Adipocyte (in vitro differentiated cells): Measurements from ENCODE around the gene CNTN3.
A peak's percentile ranks its signal among the peaks of the same experiment; 100 is the strongest.

ENCODE experiments used
- DNase-seq: peaks from one replicate; pipeline ENCODE4 v3.0.0-alpha.2; 2015; ENCODE audit warnings: low read depth
- H3K27me3 ChIP-seq: replicated peaks from 2 replicates; pipeline ENCODE4 v1.7.0; 2013; ENCODE audit warnings: mild to moderate bottlenecking, low read length, moderate library complexity; ENCODE audit not compliant: control insufficient read depth, insufficient read depth
- H3K36me3 ChIP-seq: 2 replicates; pipeline ENCODE4 v1.7.0; 2013; ENCODE audit warnings: low read length, mild to moderate bottlenecking, moderate library complexity; ENCODE audit not compliant: control insufficient read depth, insufficient read depth, severe bottlenecking
- H3K4me1 ChIP-seq: 2 replicates; pipeline ENCODE4 v1.7.0; 2013; ENCODE audit warnings: mild to moderate bottlenecking, low read length, moderate library complexity; ENCODE audit not compliant: control insufficient read depth, insufficient read depth
- H3K4me3 ChIP-seq: 2 replicates; pipeline ENCODE4 v1.7.0; 2013; ENCODE audit warnings: mild to moderate bottlenecking, low read length, moderate library complexity
- H3K9ac ChIP-seq: 2 replicates; pipeline ENCODE4 v1.7.0; 2013; ENCODE audit warnings: mild to moderate bottlenecking, low read length, moderate library complexity
- H3K9me3 ChIP-seq: 2 replicates; pipeline ENCODE4 v1.7.0; 2013; ENCODE audit warnings: mild to moderate bottlenecking, low read length, moderate library complexity; ENCODE audit not compliant: control insufficient read depth

Gene CNTN3

GRCh38 chr3:74633021-74633420 is 18.6 kb upstream of the CNTN3 start:
- no peak overlapping the region for H3K4me3 ChIP-seq
- H3K9ac ChIP-seq = no peak overlapping the region
- H3K36me3 ChIP-seq = no peaks in the 10 kb centered on the region
- H3K9me3 ChIP-seq = no peaks in the 10 kb centered on the region
- H3K27me3 ChIP-seq = no peaks in the 10 kb centered on the region
- H3K4me1 ChIP-seq = peaks cover 25% of the 10 kb centered on the region
- no peak for DNase-seq

DNA sequence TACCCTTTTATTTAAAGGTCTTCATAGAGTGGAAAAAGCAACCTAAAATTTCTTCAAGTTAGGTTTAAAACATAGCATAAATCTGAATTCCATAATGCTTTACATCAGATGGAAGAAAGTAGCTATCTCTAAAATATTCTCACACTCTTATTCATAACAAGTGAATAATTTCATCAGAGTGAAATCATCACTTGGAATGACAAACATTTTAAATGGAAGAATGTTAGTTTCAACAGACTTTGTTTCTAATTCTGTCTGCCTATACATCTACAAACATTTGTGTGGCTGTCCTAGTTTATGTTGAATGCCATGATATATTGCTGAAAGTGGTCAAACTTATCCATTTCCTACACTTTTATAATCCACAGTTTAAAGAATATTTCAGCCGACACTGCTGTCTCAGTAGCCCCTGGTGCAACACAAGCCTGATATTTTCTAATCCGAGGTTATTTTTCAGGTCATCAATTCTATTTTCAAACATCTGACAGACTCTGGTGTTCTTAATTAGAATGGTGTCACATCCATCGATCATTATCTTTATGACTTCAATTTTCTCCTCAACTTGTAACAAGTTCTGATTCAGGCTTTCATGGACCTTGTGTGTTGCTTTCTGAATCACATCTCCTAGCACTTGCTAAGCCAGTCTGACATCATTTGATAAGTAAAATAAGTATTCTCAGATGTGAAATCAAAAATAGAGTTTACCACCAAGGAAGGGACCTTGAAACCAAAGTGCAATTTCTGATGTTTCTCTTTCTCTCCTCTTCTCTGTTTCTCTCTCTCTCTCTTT is 17.1 kb upstream of the CNTN3 start:
- no peak for DNase-seq
- Histone ChIP-seq H3K9ac (peak overlapping the region; percentile 39), H3K36me3 (no peaks in the 10 kb centered on the region), H3K4me3 (no peak overlapping the region), H3K27me3 (no peaks in the 10 kb centered on the region), H3K9me3 (no peaks in the 10 kb centered on the region), H3K4me1 (peaks cover 19% of the 10 kb centered on the region)

DNA sequence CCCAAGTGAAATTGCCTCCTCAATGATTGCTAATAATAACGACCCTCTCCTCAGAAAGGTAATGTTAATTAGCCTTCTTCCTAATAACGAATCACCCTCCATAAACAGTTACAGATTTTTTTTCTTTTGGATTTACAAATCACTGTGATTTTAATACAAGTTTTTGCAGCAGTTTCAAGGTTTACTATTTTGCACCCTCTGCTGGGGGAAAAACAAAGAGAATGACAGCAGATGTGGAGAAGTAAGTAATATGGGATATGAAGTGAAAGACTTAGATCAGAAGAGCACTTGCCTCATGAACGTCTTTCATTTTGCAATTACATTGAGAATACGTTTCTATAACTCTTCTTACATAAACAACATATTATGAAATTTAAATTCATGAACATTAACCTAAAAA is 16.1 kb upstream of the CNTN3 start:
- Histone ChIP-seq H3K9ac (peak overlapping the region; percentile 39), H3K9me3 (no peaks in the 10 kb centered on the region), H3K27me3 (no peaks in the 10 kb centered on the region), H3K4me3 (no peak overlapping the region), H3K4me1 (peaks cover 19% of the 10 kb centered on the region), H3K36me3 (no peaks in the 10 kb centered on the region)
- DNase-seq = no peak

- no peaks in the 10 kb centered on the region for H3K9me3 ChIP-seq
- no peaks in the 10 kb centered on the region for H3K27me3 ChIP-seq
- H3K4me1 ChIP-seq = peaks cover 20% of the 10 kb centered on the region
- H3K4me3 ChIP-seq = no peak overlapping the region
- DNase-seq = no peak
- no peaks in the 10 kb centered on the region for H3K36me3 ChIP-seq
- no peak overlapping the region for H3K9ac ChIP-seq
Observed at GRCh38 chr3:74626011-74626410, 11.6 kb upstream of the CNTN3 start.

GRCh38 chr3:74624301-74624700 is 9.8 kb upstream of the CNTN3 start:
- peak; percentile 5 for DNase-seq
- Histone ChIP-seq H3K9ac (no peak overlapping the region), H3K9me3 (no peaks in the 10 kb centered on the region), H3K36me3 (no peaks in the 10 kb centered on the region), H3K27me3 (no peaks in the 10 kb centered on the region), H3K4me3 (no peak overlapping the region), H3K4me1 (peaks cover 14% of the 10 kb centered on the region)

DNA sequence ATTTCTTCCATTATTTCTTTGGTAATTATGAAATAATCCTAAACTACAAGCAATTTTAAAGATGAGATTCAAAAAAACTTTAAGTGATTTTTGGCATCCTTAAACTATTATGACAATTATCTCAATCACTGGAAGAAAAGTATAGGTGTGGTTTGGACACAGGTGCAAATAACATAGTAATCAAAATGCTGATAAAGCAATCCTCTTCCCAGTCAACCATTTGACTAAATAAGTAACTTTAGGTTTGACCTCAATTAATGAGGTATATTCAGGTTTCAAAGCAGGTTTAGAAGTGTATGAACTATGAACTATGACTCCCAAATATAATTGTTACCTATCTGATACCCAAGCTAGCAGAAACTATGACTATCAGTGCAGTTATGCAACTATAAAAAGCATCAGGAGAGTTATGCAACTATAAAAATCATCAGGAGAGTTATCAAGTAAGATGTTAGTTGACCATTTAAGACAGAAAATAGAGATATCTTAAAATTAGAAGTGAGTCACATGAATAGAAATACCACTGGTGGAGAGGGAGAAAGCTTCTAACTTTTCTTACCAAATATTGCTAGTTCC is 8.9 kb upstream of the CNTN3 start:
- no peak overlapping the region for H3K4me3 ChIP-seq
- no peak for DNase-seq
- peaks cover 14% of the 10 kb centered on the region for H3K4me1 ChIP-seq
- no peaks in the 10 kb centered on the region for H3K9me3 ChIP-seq
- no peaks in the 10 kb centered on the region for H3K27me3 ChIP-seq
- no peaks in the 10 kb centered on the region for H3K36me3 ChIP-seq
- no peak overlapping the region for H3K9ac ChIP-seq

DNA sequence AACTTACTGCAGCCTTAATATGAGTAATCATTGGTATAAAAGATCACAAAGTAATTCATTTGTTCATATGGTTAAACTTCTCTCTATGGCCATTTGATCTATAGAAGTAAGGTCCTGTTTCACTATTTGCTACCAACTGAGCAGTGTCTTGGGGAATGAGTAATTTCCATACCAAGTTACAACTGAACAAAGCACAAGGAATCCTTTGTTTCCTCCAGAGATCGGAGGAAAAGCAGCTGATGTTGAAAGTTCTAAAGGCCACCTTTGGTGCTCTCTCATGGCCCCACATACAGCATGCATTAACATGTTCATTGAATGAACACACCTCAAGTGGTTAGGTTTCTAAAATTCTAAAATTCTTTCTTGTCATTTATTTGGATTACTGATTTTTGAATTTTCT is 7.1 kb upstream of the CNTN3 start:
- no peak overlapping the region for H3K4me3 ChIP-seq
- H3K36me3 ChIP-seq = no peaks in the 10 kb centered on the region
- no peaks in the 10 kb centered on the region for H3K9me3 ChIP-seq
- peaks cover 14% of the 10 kb centered on the region for H3K4me1 ChIP-seq
- H3K27me3 ChIP-seq = no peaks in the 10 kb centered on the region
- no peak overlapping the region for H3K9ac ChIP-seq
- DNase-seq = no peak

DNA sequence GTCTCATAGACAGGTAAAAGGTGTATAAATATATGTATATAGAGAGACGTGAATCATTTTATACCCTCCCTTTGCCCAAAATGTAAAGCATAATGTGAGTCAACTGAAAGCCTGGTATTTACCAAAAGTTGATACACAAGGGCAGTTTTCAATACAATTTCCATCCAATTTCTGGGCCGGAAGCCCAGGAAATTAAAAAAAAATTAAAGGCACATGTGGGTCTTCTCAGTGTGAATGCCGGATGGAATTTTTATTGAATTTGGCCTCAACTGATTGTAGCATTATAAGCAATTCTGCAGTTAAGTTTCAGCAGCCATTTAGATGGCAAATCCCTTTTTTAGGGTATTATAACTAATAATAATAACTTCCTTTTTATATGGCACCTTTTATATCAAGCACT is 3.3 kb upstream of the CNTN3 start:
- no peaks in the 10 kb centered on the region for H3K36me3 ChIP-seq
- peaks cover 10% of the 10 kb centered on the region for H3K4me1 ChIP-seq
- DNase-seq = no peak
- no peaks in the 10 kb centered on the region for H3K27me3 ChIP-seq
- no peak overlapping the region for H3K4me3 ChIP-seq
- no peak overlapping the region for H3K9ac ChIP-seq
- H3K9me3 ChIP-seq = no peaks in the 10 kb centered on the region

GRCh38 chr3:74613521-74614106 is 845 bp downstream of the CNTN3 start:
- no peak for DNase-seq
- Histone ChIP-seq H3K4me1 (peaks cover 17% of the 10 kb centered on the region), H3K27me3 (no peaks in the 10 kb centered on the region), H3K36me3 (no peaks in the 10 kb centered on the region), H3K9ac (peak overlapping the region; percentile 84), H3K4me3 (peak overlapping the region; percentile 92), H3K9me3 (no peaks in the 10 kb centered on the region)

DNA sequence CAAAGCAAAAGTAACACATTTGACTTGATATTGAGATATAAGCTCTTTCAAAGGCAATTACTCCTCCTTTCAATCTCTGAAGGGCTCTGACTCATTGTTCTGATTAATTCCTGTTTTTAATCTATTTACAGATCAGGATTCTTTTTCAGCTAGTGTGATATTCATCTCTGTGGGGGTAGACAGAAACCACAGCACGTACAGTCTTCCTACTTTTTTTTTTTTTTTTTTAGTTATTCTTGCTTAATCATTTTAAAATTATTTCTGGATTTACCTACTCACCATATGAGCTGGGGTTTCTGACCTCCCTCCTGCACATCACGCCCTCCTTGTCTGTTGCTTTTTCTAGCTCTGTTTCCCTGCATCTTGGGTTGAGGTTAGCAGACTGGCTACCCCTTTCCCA is 1.4 kb downstream of the CNTN3 start:
- H3K9ac ChIP-seq = peak overlapping the region; percentile 84
- no peaks in the 10 kb centered on the region for H3K9me3 ChIP-seq
- peaks cover 17% of the 10 kb centered on the region for H3K4me1 ChIP-seq
- no peaks in the 10 kb centered on the region for H3K27me3 ChIP-seq
- no peak for DNase-seq
- no peaks in the 10 kb centered on the region for H3K36me3 ChIP-seq
- peak overlapping the region; percentile 92 for H3K4me3 ChIP-seq

GRCh38 chr3:74611206-74611605 is 3.3 kb downstream of the CNTN3 start:
- no peaks in the 10 kb centered on the region for H3K36me3 ChIP-seq
- H3K4me3 ChIP-seq = no peak overlapping the region
- H3K9ac ChIP-seq = no peak overlapping the region
- H3K4me1 ChIP-seq = peaks cover 17% of the 10 kb centered on the region
- no peak for DNase-seq
- H3K27me3 ChIP-seq = no peaks in the 10 kb centered on the region
- no peaks in the 10 kb centered on the region for H3K9me3 ChIP-seq
